ENCODE results near the gene CHN1. TPM values are rescaled to one million over a fixed set of nuclear protein-coding genes. Genes with fewer than 3 reads are reported as not detected.

Gene CHN1
- total RNA-seq, 4 donors from 2014 or later = 0.30 to 5.8 (median 3.6) TPM

GRCh38 chr2:175002547-175003274 lies 2.5 kb downstream of the CHN1 start:
- H3K4me1 ChIP-seq = peaks cover 4 to 38% (median 11%) of the 10 kb centered on the region in 3 donors
- WGBS, 2 donors = 51 to 52% methylated on average over 3 of the region's 3 CpGs

GRCh38 chr2:175001566-175001965 lies 3.6 kb downstream of the CHN1 start:
- intact Hi-C loops (cut with DNase I) = no loop called here
- Histone ChIP-seq H3K36me3 (no peaks in the 10 kb centered on the region), H3K4me3 (no peak overlapping the region), H3K27me3 (peaks cover 0 to 50% (median 2%) of the 10 kb centered on the region in 4 donors), H3K4me1 (peaks cover 4 to 38% (median 11%) of the 10 kb centered on the region in 3 donors), H3K9me3 (no peaks in the 10 kb centered on the region), H3K27ac (peak overlapping the region in 1 of 4 donors; percentile 37)
- no peak for DNase-seq
- 78 to 95% methylated on average over 4 of the region's 4 CpGs for WGBS, 2 donors
- TF ChIP-seq POLR2A (IDR thresholded peaks at IDR 0.05) (no peak), CTCF (IDR thresholded peaks at IDR 0.05) (no peak)

More at GRCh38 chr2:175002547-175003274, 2.5 kb downstream of the CHN1 start:
- Histone ChIP-seq H3K9me3 (no peaks in the 10 kb centered on the region), H3K27me3 (peaks cover 0 to 61% (median 2%) of the 10 kb centered on the region in 4 donors), H3K36me3 (no peaks in the 10 kb centered on the region), H3K4me3 (no peak overlapping the region), H3K27ac (peak overlapping the region in 2 of 4 donors; percentile 49 to 76)
- no peak for DNase-seq
- intact Hi-C loops (cut with DNase I) = no loop called here
- no peak for TF ChIP-seq CTCF (IDR thresholded peaks at IDR 0.05)
- TF ChIP-seq POLR2A (IDR thresholded peaks at IDR 0.05) = no peak

DNA sequence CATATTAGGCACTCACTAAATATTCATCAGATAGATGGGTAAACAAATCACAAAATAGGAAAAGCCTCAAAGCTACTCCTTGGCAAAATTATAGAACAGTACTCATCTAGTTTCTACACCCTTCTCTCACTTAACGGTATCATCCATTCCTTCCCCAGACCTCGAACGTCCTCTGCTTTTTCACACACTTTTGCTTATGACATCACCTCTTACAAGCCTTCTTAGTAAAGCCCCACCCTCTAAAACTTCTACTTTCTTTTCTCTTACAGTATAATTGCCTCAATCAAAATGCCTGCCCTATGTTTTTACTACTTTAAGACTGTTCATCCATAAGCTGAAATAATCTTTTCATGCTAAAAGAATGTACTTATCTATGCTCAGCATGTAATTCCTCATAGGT lies 8.1 kb downstream of the CHN1 start:
- H3K27me3 ChIP-seq = peaks cover 0 to 8% (median 0%) of the 10 kb centered on the region in 4 donors
- intact Hi-C loops (cut with DNase I) = no loop called here
- no peak for DNase-seq
- TF ChIP-seq POLR2A (IDR thresholded peaks at IDR 0.05) = no peak
- no peak for TF ChIP-seq CTCF (IDR thresholded peaks at IDR 0.05)
- 52 to 63% methylated on average over 3 of the region's 3 CpGs for WGBS, 2 donors
- no peaks in the 10 kb centered on the region for H3K9me3 ChIP-seq
- no peaks in the 10 kb centered on the region for H3K36me3 ChIP-seq
- peaks cover 0 to 18% (median 7%) of the 10 kb centered on the region in 3 donors for H3K4me1 ChIP-seq
- no peak overlapping the region for H3K27ac ChIP-seq
- no peak overlapping the region for H3K4me3 ChIP-seq

GRCh38 chr2:174996622-174997021 lies 8.6 kb downstream of the CHN1 start:
- intact Hi-C loops (cut with DNase I) = no loop called here
- H3K27ac ChIP-seq = no peak overlapping the region
- WGBS, 2 donors = 82 to 84% methylated on average over 2 of the region's 2 CpGs

More at GRCh38 chr2:174996622-174997021, 8.6 kb downstream of the CHN1 start:
- H3K4me1 ChIP-seq = peaks cover 0 to 18% (median 7%) of the 10 kb centered on the region in 3 donors
- no peak overlapping the region for H3K4me3 ChIP-seq
- H3K27me3 ChIP-seq = peaks cover 0 to 3% (median 0%) of the 10 kb centered on the region in 4 donors
- no peak for DNase-seq
- H3K9me3 ChIP-seq = no peaks in the 10 kb centered on the region
- TF ChIP-seq POLR2A (IDR thresholded peaks at IDR 0.05) = no peak
- TF ChIP-seq CTCF (IDR thresholded peaks at IDR 0.05) = no peak
- H3K36me3 ChIP-seq = no peaks in the 10 kb centered on the region

Measured in esophagus squamous epithelium (tissue), 5 donors.